PFSK-1 (cell line): Measurements from ENCODE around the gene MET.

Experiments used
- FOXP2 ChIP-seq: optimal IDR thresholded peaks from 2 replicates; pipeline ENCODE3; 2011; ENCODE audit warnings: borderline replicate concordance, control low read depth, inconsistent platforms; ENCODE audit not compliant: insufficient read depth; ENCODE audit errors: extremely low read length, extremely low read depth
- POLR2AphosphoS5 ChIP-seq: IDR thresholded peaks from 2 replicates; pipeline ENCODE4 v1.6.1; 2012; ENCODE audit warnings: low read depth, mild to moderate bottlenecking, control low read depth, low read length, moderate library complexity
- SIN3A ChIP-seq: IDR thresholded peaks from 2 replicates; pipeline ENCODE4 v1.6.1; 2012; ENCODE audit warnings: mild to moderate bottlenecking, low read length, moderate library complexity, borderline replicate concordance; ENCODE audit not compliant: insufficient read depth
- TAF1 ChIP-seq: IDR thresholded peaks from 2 replicates; pipeline ENCODE4 v1.6.1; 2012; ENCODE audit warnings: low read length, control low read depth, borderline replicate concordance; ENCODE audit not compliant: insufficient read depth

DNA sequence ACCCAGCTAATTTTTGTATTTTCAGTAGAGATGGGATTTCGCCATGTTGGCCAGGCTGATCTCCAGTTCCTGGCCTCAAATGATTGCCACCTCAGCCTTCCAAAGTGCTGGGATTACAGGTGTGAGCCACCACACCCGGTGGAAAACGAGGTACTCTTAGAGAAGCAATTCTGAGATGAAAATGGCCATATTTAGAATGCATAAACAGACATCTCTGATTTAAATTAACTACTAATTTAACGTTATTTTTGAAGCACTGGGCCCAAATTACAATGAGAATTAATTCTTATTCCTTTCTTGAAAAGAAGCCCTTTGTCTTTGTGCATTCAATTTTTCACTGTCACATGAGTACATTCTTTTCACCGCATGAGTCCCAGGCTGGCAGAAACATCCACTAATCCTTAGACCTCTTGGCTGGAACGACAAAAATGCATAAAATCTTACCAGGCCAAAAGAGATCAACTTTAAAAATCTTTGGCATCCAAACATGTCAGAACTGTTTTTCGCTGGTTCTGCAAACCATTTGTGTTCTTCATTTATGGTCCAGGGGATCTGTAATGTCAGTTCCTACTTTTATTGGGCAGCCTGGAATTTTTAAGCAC, 130.2 kb downstream of the MET start:
- TF ChIP-seq SIN3A = no peak
- no peak for TF ChIP-seq POLR2AphosphoS5
- TF ChIP-seq TAF1 = no peak
- TF ChIP-seq FOXP2 = no peak
